MV-4-11 (cell line): Measurements from ENCODE around the gene HOXA3.

ENCODE experiments used
- DNase-seq: peaks from one replicate; lab custom pipeline; 2025; lab: John Stamatoyannopoulos, UW

HOXA3 gene

GRCh38 chr7:27165996-27166530 lies 13.7 kb upstream of the HOXA3 start:
- DNase-seq = no peak

- DNase-seq = peak; percentile 84
These were observed 13.0 kb upstream of the HOXA3 start, which contains the start of gene HOXA9 for GRCh38 chr7:27165089-27165995. Gene HOXA9, minus strand, starts transcription at chr7:27165537. Its CDS starts 80 bp downstream, at chr7:27165457.

DNA sequence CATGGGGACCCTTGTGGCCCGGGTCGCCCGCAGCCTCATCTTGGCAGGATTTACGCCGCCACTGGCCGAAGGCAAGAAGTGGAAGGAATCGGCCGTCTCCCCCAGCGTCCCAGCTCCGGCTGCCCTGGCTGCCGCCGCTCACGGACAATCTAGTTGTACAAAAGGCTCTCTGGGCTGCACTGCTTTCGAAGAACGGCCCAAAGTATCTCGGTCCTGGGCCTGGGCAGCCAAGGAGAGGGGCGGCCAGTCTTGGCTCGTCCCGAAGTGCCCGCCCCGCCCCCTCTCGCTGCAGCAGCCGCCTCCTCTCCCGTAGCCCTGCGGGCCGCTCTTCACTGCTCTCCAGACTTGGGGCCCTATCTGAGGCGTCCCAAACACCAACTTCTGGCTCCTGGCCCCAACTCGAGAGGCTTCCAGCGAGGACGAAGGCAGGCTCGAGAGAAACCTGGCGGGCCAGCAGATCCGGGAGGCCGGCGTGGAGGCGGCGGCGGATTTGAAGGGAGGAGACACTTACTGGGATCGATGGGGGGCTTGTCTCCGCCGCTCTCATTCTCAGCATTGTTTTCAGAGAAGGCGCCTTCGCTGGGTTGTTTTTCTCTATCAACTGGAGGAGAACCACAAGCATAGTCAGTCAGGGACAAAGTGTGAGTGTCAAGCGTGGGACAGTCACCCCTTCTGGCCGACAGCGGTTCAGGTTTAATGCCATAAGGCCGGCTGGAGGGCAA lies 12.1 kb upstream of the HOXA3 start:
- DNase-seq = no peak

DNA sequence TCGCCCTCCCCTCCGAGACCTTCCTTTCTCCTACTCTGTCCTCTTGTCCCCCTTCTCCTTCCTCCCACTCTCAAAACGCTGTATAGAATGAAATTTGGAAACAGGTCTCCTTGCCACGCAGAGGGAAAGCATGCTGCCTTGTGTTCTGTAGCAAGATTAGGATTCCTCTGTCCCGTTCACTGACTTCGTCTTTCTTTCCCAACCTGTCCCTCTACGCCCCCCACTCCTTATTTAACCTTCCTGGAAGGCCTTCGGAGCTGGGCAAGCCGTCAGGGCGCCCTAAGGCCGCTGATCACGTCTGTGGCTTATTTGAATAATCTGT lies 11.6 kb upstream of the HOXA3 start:
- DNase-seq = no peak

GRCh38 chr7:27163288-27164044 lies 11.1 kb upstream of the HOXA3 start:
- no peak for DNase-seq

DNA sequence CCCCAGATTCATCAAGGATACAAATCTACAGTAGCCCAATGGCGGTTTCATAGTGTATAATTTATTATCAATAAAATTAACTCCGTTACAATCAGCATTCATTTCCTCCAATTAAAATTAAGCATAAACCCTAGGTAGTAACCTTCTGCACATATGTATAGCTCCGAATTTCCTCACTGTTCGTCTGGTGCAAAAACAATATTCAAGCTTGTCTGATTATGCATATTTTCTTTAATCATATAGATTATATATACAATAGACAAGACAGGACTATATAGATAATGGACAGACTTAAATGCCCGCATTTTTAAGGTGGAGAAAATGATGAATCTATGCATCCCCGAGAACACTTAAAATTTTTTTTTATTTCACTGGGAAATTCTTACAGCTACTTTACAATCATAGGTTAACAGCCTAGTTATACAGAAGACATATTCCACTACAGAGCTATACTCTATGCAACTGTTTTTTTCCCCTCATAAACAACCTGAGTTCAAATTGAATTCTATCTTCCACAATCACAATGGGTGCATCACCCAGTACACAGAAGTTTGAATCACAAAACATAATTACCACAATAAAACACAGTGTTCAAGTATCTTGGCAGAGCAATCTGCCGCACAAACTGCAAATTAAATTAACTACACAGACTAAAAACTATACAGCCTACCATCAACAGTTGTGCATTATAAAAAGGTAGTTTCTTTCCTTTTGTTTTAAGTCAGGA lies 10.3 kb upstream of the HOXA3 start:
- no peak for DNase-seq

DNA sequence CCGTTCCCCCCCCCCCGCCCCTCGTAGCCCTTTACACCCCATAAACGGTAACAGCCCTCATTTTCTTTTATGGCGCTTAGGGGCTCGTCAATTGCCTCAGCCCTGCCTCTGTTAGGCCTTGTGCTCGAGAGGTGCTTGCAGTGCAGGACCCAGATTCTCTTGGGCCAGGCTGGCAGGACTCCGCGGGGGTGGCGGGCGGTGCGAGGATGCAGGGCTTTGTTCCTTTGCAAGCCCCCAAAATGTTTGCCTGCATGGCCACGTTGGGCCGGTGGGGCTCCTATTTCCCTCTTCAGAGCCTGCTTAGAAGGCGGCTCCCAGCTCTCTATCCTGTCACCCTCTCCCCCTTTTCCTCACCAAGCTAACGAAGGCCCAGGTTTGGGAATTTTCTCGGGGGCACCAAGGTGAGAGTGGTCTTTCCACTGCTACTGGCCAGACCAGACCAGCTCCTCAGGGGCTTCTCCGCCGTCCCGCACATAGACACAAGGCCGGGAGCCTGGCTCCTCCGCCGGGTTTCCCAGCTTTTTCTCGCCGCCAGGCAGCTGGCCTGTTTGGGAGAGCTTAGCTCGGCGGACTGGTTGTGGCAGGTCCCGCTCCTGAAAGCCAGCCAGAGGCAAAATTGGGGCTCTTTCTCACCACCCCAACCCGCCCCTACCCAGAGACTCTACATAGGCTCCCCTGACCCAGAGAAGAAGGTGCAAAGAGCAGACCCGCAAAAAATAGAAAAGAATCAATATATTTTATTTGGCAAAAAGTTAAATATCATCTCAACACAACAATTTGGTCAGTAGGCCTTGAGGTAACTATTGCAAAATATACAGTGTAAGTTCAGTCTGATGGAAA lies 9.6 kb upstream of the HOXA3 start:
- DNase-seq = no peak

- DNase-seq = peak; percentile 79
These were observed 8.9 kb upstream of the HOXA3 start for GRCh38 chr7:27161214-27161720.

GRCh38 chr7:27160546-27161213 lies 8.3 kb upstream of the HOXA3 start:
- peak; percentile 70 for DNase-seq

GRCh38 chr7:27160145-27160545 lies 7.8 kb upstream of the HOXA3 start:
- no peak for DNase-seq

DNA sequence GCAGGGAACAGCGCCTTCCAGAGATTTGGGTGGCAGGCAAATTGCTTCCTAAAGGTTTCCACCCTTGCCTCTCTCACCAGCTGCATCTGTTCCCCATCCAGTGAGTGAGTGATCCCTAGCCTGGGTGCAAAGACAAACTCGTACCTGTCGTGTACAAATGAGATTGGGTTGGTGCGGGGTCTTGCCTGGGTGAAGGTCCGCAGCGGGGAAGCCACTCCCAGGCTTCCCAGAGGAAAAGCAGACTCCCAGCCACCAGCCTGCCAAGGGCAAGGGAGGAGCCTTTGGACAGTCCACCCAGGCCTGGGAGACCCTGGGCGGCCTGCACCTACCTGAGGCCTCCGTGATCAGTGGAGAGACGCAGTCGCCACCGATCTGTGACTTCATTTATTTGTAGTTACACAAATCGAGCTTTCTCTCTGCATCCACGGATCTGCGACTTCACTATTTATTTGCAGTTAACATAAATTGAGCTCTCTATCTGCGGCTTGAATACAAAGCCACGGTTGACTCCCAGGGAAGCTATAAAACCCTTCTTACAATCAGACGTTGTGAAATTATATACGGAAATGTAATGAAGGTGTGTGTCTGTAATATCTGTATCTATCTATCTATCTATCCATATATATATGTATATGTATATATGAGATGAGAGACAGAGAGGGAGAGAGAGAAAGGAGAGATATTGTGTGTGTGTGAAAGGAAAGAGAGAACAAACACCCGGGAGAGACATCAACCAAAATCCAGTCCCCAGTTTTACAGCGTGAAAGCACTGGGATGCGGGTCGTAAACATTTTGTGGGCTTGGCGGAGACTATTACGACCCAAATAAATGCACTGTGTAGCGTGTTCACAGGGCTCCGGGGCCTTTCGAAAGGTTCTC lies 7.1 kb upstream of the HOXA3 start:
- no peak for DNase-seq

DNA sequence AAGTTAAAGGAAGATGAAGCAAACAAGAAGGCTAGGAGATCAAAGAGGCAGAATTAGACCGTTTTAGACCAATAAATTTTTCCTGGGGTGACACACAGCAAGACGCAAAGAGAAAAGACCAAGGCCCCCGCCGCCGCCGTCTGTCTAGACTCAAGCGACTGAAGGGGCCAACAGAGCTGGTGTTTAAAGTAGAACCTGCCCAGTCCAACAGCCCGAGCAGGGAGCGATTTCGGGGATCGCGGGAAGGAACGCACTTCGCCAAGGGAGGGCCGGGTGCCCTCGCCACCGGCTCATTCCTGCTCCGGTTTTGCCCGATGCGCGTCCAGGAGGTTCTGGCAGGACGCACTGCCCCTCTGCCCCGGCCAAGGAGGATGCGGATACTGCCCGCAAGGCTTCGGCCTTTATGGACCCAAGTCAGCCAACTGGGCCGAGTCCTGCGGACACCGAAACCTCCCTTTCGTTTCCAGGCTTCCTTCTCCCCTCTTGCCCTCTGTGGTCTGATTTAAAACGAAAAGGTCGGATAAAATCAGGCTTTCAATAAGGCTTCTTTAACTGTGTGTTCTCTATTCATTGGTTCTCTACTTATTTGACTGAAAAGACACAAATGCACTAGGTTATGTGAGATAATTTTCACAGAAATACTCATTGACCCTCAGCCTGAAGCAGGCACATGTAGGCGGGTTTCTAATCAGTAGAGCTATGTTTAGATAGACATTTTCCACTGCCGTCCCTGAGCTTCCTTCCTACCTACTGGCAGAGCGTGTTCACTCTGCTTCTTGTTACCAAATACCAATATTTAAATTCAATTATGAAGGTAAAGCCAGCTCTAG lies 6.3 kb upstream of the HOXA3 start:
- no peak for DNase-seq

DNA sequence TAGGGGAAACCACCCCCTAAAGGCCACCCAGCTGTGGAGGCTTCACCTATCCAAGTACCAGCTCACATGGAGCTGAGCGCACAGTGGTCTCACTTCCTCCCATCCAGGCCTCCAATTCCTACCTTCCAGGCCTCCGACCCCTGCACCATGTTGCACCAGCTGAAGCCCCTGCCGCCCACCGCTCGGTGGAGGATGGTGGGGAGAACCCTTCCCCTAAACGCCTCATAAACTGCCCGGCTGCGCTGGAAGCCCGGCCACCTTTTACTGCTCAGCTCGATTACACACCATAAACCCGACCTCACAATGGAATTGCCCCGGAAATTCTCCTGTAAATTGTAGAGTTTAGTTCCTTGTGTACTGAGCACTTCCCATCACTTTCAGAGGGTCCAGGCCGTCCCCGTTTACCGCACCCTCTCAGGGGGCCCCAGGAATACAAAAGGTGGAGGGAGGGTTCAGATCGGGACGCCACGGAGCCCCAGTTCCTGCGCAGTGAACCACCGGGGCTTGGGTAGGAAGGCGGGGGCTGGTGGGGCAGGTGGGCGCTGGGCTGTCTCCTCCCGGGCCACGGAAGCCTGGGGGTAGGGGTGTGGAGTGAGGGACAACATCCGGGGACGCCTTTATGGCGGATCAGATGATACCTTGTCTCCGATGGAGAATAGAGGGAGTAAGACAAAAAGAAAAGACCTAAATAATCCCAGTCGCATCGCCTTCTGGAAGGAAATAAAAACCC lies 5.5 kb upstream of the HOXA3 start:
- DNase-seq = no peak

DNA sequence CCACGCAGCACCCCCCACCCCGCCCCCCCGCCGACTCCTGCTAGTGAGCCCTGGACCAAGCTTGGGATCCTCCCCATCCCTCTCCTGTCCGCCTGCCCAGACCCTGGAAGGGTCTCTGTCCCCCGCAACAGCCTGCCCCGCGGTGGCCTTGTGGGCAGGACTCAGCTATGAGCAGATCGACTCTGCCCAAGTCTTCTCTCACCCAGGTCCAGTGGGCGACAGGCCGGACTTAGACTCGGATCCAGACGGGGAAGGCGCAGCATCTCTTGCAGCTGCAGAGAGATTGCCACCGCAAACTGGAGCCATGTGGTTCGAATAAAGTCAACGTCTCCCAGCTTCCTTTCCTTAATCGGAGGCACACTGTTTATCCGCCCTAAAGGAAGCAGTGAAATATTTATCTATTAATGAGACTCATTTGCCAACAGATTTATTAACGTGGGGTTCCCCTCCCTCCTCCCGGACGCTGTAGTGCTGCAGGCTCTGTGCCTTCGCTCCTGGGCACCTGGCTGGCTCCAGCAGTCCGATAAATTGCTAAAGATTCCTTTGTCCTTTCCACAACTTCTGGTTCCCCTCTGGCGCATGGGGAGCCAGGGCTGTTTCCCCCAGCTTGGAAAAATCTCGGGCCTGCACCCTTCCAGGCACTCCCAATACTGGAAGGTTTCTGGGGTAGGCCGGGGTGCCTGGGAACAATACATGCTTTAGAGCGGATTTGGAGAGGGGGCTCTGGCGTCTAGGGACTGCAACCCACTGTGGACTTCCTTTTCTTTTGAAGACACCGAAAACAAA lies 4.7 kb upstream of the HOXA3 start:
- DNase-seq = no peak

- no peak for DNase-seq
These were observed 4.1 kb upstream of the HOXA3 start, which contains the start of gene HOXA7 for GRCh38 chr7:27156508-27156898. Gene HOXA7, minus strand, starts transcription at chr7:27156675. Its CDS starts 130 bp downstream, at chr7:27156545.

GRCh38 chr7:27155816-27156507 lies 3.6 kb upstream of the HOXA3 start:
- DNase-seq = no peak
